Ramos (cell line): Measurements from ENCODE around the gene SEMA4B.

Experiments used
- in situ Hi-C: fragments of 300-500 bp; cut with MboI; formaldehyde crosslinking; loops from one replicate; pipeline ENCODE4 v1.14.3; 2022; ENCODE audit warnings: low sequenced_read_pairs; ENCODE audit not compliant: unreplicated experiment

The SEMA4B gene

DNA sequence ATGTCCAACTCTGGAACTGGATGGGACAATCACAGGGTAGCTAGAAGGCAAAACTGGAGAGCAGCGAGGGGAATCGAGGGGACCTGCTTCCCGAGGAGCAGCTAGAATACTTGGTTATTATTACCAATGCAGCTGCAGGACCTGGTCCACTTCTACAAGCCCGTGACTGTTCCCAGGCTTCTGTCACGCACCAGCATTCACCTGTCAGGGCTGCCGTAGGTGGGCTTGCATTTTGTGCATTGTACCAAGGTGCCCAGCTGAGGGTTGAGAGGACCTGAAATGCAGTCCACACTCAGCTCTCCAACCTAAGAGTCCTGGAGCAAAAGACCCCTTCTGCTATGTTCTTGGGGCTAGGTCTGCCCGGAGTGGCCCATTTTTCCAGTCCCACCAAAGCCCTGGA lies 2.3 kb downstream of the SEMA4B start:
- in situ Hi-C loops, result no loop called here

DNA sequence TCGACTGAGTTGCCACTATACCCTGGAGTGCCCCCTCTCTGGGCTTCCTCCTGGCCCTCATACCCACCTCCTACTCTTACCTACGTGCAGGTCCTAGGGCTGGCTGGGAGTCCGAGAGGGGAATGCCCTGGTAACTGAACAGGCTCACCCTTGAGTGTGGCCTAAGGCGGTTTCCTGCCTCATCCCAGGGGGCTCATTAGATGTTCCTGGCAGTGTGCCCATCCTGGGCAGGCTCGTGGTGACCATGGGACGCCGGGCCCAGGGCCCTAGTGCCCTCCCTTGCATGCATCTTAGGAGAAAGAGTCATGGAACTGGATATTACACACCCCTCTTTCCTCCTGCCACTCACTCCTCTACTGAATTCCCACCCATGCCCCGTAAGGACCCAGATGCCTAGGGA lies 2.8 kb downstream of the SEMA4B start:
- in situ Hi-C loops, result no loop called here

DNA sequence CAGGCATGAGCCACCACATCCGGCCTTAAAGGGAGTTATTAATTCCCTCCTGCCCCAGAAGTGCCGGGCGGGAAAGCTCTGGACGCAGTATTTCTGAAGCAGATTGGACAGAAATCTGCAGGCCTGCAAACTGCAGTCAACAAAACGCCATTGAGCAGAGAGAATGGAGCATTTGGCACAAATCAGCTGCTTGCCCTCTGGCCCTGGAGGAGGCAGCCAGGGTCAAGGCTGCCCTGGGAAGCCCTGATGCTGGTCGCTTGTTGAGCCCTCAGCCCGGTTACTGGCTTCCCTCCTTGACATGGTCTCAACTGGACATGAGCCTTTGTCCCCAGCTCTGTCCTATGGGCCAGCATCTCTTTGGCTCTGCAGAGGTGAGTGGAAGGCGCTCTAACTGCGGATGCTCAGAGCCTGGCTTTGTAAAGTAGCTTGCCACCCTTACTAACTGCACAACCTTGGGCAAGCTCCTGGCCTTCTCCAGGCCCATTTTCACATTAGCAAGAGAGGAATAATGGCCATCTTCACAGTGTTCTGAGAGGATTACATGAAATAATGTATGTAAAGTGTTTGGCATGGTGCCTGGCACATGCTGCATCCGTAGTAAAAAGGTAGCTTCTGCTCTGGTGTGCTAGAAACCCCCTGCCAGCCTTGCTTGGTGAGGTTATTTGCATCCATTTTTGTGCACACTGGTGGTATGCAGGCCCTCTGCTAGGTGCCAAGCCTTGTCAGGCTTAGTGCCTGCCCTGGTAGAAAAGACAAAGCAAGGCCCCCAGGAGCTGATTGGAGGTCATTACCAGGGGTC lies 4.1 kb downstream of the SEMA4B start:
- in situ Hi-C loops, result no loop called here

DNA sequence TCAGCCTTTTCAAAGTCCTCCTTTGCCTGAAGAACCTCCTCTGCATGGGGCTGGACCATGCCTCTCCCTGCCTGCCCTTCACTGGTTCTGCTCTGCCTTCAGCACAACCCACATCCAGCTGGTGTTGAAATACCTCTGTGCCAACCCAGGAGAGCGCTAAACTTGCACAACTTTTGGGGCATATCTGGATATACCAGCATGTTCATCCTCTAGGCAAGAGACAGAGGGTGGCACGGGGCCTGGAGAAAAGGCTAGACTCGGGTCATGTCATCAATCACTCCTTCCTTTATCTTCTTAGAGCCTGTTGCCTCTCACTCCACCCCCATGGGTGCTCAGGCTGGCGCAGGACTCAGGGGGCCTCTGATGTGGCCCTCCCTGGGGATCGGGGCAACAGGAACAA lies 4.8 kb downstream of the SEMA4B start:
- in situ Hi-C loops, result no loop called here

DNA sequence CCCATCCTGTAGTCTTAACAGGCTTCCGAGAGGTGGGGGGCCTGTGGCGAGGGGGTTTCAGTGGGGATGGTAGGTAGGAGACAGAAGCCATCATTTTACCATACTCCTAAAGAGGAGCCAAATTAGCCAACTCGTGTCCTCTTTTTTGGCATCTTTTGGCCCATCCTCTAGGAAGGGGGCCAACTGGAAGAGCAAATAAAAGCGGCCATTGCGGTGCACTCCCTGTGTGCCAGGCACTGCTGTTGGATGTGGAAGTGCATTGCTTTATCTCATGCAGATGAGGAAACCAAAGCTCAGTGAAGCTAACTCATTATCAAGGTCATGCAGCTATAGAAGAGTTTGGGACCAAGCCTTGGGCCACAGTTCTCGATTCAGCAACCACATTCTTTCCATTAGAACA lies 6.1 kb downstream of the SEMA4B start:
- in situ Hi-C loops, result no loop called here

DNA sequence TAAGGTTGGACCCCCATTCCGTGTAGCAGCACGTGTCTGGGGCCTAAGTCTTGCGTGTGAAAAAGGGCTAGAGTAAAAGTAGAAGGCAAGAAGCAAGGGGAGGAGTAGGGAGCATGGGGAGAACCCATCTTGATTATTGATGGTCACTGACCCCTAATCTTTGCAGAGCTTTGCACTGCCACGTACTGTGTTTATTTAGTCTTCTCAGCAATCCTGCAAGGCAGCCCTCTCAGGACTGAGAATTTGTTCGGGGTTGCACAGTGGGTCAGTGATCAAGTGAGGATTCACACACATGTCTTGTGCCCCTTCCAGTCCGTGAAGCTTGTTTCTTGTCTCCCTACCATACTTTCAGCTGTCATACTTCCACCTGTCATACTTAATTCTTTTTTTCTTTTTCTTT lies 7.2 kb downstream of the SEMA4B start:
- in situ Hi-C loops, result no loop called here

DNA sequence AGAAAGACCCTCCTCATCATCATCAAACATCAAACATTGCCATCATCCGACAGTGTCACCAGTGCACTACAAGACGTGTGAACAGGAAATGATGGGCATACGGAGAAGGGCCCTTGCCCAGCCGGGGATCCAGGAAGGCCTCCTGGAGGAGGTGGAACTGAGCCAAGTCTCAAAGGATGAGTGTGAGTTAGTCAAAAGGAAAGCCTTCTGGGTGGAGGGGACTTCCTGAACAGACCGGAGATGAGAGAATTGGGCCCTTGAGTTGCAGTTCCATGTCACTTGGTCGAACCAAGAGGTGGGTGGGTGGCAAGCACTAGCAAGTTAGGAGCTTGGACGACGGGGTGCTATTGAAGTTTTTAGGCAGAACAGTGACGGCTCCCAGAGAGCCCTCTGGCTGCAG lies 8.5 kb downstream of the SEMA4B start:
- in situ Hi-C loops, result no loop called here

DNA sequence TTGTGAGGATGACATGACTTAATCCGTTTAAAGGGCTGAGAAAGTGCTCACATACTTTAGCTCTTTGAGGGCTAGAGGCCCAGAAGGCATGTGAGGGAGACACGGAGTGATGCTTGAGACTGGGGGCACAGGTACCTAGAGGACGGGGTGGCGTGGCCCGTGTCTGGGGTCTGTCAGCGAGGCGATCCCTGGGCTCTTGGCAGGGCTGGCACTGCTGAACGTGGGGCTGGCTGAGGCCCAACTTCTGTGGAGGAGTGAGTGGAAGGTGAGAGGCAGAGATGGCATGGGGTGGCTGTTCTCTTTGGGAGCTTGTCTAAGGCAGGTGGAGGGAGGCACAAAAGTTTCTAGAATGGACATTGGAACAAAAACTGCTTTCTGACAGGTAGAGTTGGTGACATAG lies 9.5 kb downstream of the SEMA4B start:
- in situ Hi-C loops, result no loop called here

DNA sequence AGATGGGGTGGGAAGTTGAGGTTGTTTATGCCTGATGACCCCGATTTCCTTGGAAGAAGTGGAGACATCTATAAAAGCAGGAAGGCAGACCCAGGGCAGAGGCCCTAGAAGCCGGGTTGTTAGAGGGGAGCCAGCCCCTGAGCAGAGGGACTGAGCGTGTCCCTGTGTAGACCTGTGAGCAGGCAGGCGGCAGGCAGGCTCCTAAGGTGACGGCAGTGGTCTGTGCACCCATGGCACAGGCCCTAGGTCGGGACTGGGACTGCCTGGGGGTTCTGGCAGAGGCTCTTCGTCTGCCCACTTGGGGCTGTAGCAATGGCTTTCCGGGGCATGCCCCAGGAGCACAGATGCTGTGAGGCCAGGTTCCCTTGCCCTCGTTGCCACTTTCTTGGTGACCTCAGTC lies 9.9 kb downstream of the SEMA4B start:
- in situ Hi-C loops, result no loop called here

DNA sequence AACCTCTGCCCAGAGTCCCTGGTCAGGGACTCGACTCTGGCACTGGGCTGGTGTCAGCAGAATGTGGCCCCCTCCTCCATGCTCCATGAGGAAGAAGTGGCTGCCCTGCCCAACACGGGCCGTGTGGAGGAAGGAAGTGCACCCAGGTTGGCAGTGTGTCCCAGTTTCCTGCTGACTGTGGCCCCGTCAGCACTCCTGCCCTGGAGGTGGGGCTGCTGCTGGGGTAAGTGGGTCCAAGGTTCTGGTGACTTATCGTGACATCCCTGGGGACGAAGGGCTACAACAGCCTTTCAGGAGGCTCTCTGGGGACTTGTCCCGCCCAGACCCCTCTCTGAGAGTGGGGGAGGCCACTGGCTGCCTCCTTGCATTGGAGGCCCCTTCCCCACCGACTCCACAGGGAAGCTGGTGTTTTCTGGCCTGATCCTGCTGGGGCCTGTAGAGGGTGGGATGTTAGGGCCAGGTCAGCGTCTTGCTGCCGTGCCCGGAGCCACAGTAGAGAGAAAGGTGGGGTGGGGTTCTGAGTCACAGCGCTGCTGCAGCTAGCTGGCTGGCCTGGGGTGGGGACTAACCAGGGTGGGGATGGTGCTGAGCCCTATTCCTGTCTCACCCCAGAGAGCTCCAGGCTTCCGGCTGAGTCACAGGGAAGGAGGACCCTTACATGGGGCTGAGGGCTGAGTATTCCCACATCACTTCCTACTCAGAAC lies 10.5 kb downstream of the SEMA4B start:
- in situ Hi-C loops, result no loop called here

DNA sequence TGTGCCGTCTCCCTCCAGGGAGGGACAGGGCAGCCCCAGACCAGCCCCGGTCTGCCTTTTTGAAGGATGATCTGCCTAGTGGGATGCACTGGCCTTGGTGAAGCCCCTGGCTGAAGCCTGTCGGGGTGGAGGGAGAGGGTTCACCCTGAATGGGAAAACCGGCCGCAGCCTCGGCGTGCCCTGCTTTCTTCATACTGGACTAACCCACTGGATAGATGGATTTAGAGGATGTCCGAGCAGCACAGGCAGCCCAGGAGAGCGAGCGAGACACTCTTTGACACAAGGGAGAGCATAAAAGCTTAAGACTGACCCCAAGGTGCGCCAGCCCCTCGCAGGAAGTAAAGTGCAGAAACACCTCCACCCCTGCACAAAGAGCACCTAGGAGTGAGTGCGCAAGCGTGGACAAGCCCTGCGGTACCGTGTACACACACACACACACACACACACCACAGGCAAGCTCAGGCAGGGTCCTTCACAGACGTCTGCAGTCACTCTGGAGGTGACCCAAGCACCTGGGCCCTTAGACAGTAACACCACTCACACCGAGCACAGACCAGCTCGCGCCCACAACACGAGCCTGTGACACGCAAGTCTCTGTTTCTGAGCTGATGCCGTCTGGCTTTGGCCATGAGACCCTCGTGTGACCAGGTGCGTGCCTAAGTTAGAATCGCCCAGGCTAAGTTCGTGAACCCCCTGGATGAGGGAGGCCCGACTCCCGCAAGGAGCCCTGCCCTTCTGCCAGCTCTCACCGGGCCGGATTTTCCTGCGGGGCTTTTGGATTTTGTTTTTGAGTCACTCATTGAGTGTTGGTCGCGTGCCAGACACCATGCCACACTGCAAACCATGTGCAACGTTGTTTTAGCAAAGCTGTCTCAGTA lies 11.3 kb downstream of the SEMA4B start:
- in situ Hi-C loops, result no loop called here

DNA sequence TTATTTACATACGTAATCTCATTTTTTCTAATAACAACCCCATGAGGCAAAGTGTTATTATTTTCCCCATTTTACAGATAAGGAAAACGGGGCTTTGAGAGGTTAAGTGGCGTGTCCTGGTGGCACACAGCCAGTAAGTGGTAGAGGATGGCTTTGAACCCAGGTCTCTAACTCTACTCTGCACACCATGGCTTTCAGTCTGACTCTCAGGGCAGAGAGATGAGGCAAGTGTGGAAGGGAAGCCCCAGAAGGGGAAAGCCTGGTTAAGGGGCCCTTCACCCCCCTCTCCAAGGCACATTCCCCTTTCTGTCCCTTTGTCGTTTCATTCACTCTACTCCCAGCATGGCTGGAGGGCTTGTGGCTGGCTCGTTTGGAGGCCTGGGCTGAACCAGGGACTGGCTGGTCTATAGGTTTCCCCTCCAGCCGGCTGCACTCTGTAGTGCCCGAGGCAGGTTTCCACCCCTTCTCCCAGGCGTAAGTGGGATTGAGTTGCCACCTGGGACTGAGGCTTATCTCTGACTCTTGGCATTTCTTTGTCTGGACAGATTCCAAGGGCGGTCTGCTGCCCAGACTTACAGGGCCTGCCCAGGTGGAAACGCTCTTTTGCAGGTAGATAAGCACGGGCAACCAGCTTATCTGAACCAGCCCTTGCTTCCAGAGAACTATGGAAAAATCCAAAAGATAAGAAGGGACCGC lies 12.1 kb downstream of the SEMA4B start:
- in situ Hi-C loops, result no loop called here

DNA sequence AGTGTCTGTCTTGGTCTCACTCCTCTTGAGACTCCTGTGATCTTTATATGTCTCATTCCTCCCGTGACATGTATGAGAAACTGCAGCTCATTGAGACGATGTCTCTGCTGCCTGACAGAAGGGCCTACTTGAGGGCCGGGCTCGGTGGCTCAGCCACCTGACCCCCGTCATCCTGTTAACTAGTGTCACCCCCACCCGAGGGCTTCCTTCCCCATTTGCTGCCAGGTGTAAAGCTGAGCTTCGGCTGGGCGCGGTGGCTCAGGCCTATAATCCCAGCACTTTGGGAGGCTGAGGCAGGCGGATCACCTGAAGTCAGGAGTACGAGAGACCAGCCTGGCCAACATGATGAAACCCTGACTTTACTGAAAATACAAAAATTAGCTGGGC lies 12.7 kb downstream of the SEMA4B start:
- in situ Hi-C loops, result no loop called here

DNA sequence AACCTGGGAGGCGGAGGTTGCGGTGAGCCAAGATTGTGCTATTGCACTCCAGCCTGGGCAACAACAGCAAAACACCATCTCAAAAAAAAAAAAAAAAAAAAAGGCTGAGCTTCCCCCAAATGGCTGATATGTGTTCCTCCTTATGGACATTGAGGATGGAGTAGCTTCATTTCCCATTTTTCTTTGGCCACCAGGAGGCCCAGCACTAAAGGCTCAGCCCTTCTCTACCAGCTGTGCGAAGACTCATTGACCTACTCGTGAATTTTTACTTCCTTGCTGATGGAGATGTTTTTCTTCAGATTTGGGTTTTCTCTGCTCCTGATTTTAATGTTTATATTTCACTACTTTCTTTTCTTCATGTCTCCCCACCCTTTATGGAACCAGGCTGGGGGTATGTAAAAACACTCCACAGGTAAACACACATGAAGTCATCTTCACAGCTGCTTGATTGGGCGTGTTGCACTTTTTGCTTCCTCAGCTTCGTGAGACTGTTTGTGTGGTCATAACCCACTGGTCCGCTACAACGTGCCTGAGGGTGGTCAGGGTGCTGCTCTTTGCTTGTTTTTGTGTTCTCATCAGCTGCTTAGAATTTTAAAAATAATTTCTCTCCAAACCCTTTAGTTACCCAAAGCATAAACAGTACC lies 13.5 kb downstream of the SEMA4B start:
- in situ Hi-C loops, result loop anchor here (5.0 kb wide), 1 partner anchor 52 kb away; no protein-coding TSS in a partner anchor

DNA sequence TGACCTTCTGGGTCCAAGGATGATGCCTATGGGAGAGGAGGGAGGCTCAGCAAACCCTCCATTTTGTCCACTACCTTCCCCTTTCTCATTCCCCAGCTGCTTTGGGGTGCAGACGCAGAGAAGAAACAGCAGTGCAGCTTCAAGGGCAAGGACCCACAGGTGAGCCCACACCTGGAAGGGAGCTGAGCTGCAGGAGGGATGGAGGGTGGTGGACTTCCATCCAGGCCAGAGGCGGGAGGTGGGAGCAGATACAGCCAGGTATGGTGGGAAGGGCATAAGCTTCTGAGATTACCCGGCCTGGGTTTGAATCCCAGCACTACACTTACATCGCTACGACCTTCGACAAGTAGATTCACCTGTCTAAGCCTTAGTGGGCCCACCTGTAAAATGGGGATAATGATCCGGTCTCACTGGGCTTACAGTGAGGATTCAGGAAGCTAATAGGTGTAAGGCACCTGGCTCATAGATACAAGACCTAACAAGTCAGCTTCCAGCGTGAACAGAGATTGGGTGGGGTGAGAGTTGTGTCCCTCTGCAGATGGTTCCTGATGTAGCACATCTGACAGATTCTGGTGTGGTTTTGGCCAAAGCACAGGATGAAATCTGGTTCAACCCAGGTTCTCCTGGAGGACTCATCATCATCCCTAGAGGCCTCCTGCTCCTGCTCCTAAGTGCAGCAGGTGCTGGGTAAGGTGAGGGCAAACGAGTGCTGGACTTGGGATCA lies 16.7 kb downstream of the SEMA4B start:
- in situ Hi-C loops, result loop anchor here (5.0 kb wide), 1 partner anchor 56 kb away; no protein-coding TSS in a partner anchor

DNA sequence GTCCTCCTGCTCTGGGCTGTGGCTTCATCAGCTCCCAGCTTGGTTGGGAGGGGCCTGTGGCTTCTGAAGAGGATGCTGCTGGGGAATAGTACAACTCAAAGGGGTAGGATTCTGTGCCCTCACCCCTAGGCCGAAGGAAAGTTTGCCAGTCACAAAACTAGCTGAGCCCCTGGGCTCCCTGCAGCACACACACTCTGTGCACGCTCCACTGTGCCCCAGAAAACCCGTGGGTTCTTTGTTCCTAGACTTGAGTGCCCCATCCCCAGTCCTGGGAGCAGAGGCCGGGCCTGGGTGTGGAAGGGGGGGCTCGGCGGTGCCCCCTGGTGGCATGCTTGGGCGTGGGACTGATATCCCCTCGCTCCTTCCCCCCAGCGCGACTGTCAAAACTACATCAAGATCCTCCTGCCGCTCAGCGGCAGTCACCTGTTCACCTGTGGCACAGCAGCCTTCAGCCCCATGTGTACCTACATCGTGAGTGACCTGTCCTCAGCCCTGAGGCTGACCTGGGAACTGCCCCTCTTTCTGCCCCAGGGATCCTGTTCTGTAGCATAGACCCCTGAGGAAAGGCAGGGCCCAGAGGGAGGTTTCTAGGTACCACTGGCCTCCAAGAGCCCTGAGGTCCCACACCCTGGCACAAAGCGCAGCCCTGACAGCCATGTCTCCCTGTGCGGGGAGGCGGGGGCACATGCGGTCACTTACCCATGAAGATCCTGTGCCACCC lies 18.5 kb downstream of the SEMA4B start:
- in situ Hi-C loops, result loop anchor here (5.0 kb wide), 1 partner anchor 57 kb away; no protein-coding TSS in a partner anchor

DNA sequence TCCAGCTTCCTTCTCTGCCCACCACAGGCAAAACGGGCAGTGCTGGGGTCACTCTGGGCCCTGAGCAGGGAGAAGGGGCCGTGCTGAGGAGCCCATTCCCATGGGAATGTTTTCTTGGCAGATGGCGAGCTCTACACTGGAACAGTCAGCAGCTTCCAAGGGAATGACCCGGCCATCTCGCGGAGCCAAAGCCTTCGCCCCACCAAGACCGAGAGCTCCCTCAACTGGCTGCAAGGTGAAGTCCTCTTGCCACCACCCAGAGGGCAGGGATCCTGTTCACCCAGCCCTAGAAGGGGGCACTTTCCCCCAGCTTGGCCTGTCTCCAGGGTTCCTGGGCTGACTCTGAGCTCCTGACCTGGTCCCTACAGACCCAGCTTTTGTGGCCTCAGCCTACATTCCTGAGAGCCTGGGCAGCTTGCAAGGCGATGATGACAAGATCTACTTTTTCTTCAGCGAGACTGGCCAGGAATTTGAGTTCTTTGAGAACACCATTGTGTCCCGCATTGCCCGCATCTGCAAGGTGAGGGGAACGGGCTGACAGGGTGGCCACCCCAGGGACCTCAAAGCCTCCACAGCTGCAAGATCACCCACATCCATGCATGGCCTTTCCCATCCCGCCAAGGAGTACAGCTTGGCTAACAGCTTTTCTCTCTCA lies 20.2 kb downstream of the SEMA4B start:
- in situ Hi-C loops, result no loop called here

DNA sequence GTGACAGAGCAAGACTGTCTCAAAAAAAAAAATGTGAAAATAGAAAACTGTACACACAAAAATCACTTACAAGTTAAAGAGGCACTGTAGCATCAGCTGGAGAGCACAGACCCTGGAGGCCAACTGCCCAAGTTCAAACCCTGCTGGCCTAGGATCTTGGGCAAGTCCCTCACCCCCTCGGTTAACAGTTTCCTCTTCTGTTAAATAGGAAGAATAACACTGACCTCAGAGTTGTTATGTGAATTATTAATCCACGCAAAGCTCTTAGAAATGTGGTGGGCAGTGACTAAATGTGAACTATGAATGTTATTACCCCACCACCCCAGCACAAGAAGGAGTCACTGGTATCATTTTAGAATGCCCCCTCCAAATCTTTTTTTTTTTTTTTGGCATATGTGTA lies 21.4 kb downstream of the SEMA4B start:
- in situ Hi-C loops, result no loop called here
